Endodermal cell (in vitro differentiated cells): ENCODE data around the gene WBP11. TPM values are rescaled to one million over a fixed set of nuclear protein-coding genes. Genes with fewer than 3 reads are reported as not detected.

ENCODE experiments used
- DNase-seq: peaks from one replicate; pipeline ENCODE4 v3.0.0-alpha.2; 2017
- H3K27ac ChIP-seq: 2 replicates; pipeline ENCODE4 v1.5.1; 2013; ENCODE audit warnings: mild to moderate bottlenecking, low read depth, low read length, moderate library complexity
- H3K27me3 ChIP-seq: 2 replicates; pipeline ENCODE4 v1.6.1; 2013; ENCODE audit warnings: mild to moderate bottlenecking, low read length, moderate library complexity; ENCODE audit not compliant: insufficient read depth, control insufficient read depth, poor library complexity, severe bottlenecking
- H3K36me3 ChIP-seq: 2 replicates; pipeline ENCODE4 v1.7.0; 2013; ENCODE audit warnings: mild to moderate bottlenecking, low read length, moderate library complexity; ENCODE audit not compliant: control insufficient read depth, insufficient read depth
- H3K4me1 ChIP-seq: one replicate; pipeline ENCODE4 v1.7.0; 2013; ENCODE audit warnings: low read length; ENCODE audit not compliant: control insufficient read depth, insufficient read depth
- H3K4me3 ChIP-seq: 2 replicates; pipeline ENCODE4 v1.5.1; 2013; ENCODE audit warnings: mild to moderate bottlenecking, low read length, moderate library complexity
- H3K9ac ChIP-seq: 2 replicates; pipeline ENCODE4 v1.6.1; 2013; ENCODE audit warnings: mild to moderate bottlenecking, low read length, moderate library complexity; ENCODE audit not compliant: poor library complexity, severe bottlenecking; ENCODE audit errors: extremely low read depth
- H3K9me3 ChIP-seq: 2 replicates; pipeline ENCODE4 v1.6.1; 2013; ENCODE audit warnings: mild to moderate bottlenecking, low read length, moderate library complexity; ENCODE audit not compliant: control insufficient read depth
- H3K27ac Mint-ChIP-seq: 2 replicates; pipeline ENCODE4 v1.8.0; 2020; ENCODE audit warnings: mixed read lengths
- H3K27me3 Mint-ChIP-seq: 2 replicates; pipeline ENCODE4 v1.8.0; 2021; ENCODE audit warnings: mild to moderate bottlenecking, mixed read lengths; ENCODE audit not compliant: insufficient read depth
- H3K36me3 Mint-ChIP-seq: 2 replicates; pipeline ENCODE4 v1.8.0; 2020; ENCODE audit warnings: low read depth, mixed read lengths
- H3K4me1 Mint-ChIP-seq: 2 replicates; pipeline ENCODE4 v1.8.0; 2020; ENCODE audit warnings: mixed read lengths
- H3K4me3 Mint-ChIP-seq: 2 replicates; pipeline ENCODE4 v1.8.0; 2020; ENCODE audit warnings: mild to moderate bottlenecking, moderate library complexity, mixed read lengths
- H3K9me3 Mint-ChIP-seq: 2 replicates; pipeline ENCODE4 v1.8.0; 2020; ENCODE audit warnings: mild to moderate bottlenecking, mixed read lengths
- WGBS, 2 experiments: methylation state at CpG; one replicate each; pipeline versions ENCODE4 v1.1.5 to v1.1.7; 2013; ENCODE audit warnings: missing lambda C conversion rate in 2 of 2, mixed read lengths in 1 of 2; ENCODE audit not compliant: insufficient coverage in 1 of 2, insufficient read length in 1 of 2; 5-methylcytosine and 5-hydroxymethylcytosine counted together
- total RNA-seq, 2 donors: library from RNA; stranded (reverse); fragmentation: NEBNext Ultra II Directional in 1 of 2; extraction: Animal tissue kit (Norgen Biotek cat#: 25700) in 1 of 2; gene quantifications; 2 replicates in 1 of 2; 3 replicates in 1 of 2; pipeline ENCODE4 v1.2.1, GENCODE V29; 2021
- TF ChIP-seq, protein P1 (sequence below): fragments of 200-600 bp; sonication (generic); conservative IDR thresholded peaks from 2 replicates; pipeline ENCODE4 v1.5.0; 2021; ENCODE audit warnings: antibody characterized with exemption, mild to moderate bottlenecking

WBP11 gene
- total RNA-seq, 2 donors from 2014 or later: 97.4 to 150 TPM

DNA sequence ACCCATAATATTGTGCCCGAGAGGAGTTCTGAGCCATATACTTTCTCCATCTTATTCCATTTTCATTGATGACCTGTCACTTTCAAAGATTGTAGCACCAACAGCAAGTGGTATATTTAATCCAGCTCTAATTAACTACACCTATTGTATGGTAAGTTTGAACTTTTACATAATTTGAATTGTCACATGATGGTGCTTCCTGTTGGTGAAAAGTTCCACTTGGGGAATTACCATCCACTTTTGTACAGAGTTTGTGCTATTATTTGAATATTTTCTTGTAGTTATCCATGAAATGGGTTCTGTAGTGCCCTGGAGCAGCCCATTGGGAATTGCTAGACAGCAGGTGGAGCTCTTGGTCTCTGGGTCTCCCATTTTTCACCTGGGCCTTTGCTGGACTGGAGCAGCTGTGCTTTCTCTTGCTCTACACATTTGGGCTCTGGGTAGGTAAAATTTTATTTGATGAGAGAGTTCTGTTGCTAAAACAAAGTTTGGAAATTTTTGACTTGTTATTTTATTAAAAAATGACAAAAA, 7.7 kb upstream of the WBP11 start:
- no peak overlapping the region for H3K4me3 Mint-ChIP-seq
- no peak overlapping the region for H3K9ac ChIP-seq
- H3K36me3 ChIP-seq: no peaks in the 10 kb centered on the region
- DNase-seq: peak; percentile 80
- no peaks in the 10 kb centered on the region for H3K36me3 Mint-ChIP-seq
- no peaks in the 10 kb centered on the region for H3K4me1 ChIP-seq
- TF ChIP-seq, protein P1, sequence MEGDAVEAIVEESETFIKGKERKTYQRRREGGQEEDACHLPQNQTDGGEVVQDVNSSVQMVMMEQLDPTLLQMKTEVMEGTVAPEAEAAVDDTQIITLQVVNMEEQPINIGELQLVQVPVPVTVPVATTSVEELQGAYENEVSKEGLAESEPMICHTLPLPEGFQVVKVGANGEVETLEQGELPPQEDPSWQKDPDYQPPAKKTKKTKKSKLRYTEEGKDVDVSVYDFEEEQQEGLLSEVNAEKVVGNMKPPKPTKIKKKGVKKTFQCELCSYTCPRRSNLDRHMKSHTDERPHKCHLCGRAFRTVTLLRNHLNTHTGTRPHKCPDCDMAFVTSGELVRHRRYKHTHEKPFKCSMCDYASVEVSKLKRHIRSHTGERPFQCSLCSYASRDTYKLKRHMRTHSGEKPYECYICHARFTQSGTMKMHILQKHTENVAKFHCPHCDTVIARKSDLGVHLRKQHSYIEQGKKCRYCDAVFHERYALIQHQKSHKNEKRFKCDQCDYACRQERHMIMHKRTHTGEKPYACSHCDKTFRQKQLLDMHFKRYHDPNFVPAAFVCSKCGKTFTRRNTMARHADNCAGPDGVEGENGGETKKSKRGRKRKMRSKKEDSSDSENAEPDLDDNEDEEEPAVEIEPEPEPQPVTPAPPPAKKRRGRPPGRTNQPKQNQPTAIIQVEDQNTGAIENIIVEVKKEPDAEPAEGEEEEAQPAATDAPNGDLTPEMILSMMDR: peak; percentile 91
- H3K27me3 Mint-ChIP-seq: no peaks in the 10 kb centered on the region
- H3K9me3 Mint-ChIP-seq: no peaks in the 10 kb centered on the region
- no peak overlapping the region for H3K27ac Mint-ChIP-seq
- H3K27ac ChIP-seq: no peak overlapping the region
- H3K4me3 ChIP-seq: no peak overlapping the region
- no peaks in the 10 kb centered on the region for H3K9me3 ChIP-seq
- 88 to 89% methylated on average over 1 of the region's 1 CpG for WGBS, 2 experiments
- no peaks in the 10 kb centered on the region for H3K4me1 Mint-ChIP-seq
- H3K27me3 ChIP-seq: no peaks in the 10 kb centered on the region

DNA sequence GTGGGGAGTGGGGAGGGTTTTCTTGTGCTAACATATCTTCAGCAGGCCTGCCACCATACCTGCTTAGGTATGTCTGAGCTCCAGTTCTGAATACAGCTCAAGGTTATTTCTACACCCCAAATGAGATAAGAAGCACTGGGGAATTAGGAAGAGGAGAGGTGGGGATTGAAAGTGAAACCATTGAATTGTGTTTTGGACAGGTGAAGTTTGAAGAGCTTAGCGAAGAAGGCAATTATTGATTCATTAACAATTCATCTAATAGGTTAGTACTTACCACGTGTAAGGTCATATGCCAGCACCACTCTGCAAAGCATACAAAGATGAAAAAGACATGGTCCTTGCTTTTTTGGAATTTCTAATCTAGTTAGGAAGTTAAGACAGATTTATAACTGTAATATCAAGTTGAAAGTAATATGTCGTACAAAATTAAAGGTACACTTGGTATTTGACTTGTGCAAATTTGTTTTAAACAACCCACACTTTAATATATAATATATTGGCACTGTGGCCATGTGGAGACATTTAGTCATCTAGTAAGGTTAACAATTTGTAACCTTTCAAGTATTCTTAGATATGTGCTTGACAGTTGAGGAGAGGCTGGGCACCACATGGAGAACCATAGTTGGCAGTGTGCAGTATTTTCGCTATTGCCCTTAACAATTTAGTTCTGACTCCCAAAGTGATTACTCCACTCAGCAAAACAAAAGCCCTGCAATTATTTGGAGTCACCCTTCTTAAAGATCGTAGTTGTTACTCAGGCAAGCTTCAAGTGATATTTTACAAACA, 7.1 kb upstream of the WBP11 start:
- DNase-seq: no peak
- TF ChIP-seq, protein P1: no peak
- Histone ChIP-seq H3K9me3 (no peaks in the 10 kb centered on the region), H3K4me1 (no peaks in the 10 kb centered on the region), H3K36me3 (no peaks in the 10 kb centered on the region), H3K9ac (no peak overlapping the region), H3K4me3 (no peak overlapping the region), H3K27me3 (no peaks in the 10 kb centered on the region), H3K27ac (no peak overlapping the region)
- no peaks in the 10 kb centered on the region for H3K27me3 Mint-ChIP-seq
- H3K4me1 Mint-ChIP-seq: no peaks in the 10 kb centered on the region
- no peak overlapping the region for H3K4me3 Mint-ChIP-seq
- H3K36me3 Mint-ChIP-seq: no peaks in the 10 kb centered on the region
- 87 to 100% methylated on average over 2 to 5 of the region's 5 CpGs for WGBS, 2 experiments
- no peaks in the 10 kb centered on the region for H3K9me3 Mint-ChIP-seq
- no peak overlapping the region for H3K27ac Mint-ChIP-seq

DNA sequence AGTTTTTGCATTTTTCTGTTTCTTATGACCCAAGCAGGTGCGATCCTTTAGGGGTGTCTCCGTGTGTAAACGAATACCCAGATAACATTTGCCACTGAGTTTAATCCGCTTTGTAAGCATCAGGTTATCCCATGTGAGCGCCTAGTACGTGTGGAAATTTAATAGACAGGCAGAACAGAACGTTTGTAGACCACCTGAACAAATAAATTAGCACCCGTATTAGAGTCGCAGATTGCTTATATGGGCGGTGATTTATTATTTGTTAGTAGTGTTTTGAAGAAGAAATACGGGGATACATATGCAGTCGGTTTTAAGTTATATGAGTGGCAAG, 517 bp upstream of the WBP11 start:
- H3K9ac ChIP-seq: peak overlapping the region; percentile 97
- peaks cover 10% of the 10 kb centered on the region for H3K4me1 Mint-ChIP-seq
- no peak overlapping the region for H3K27ac Mint-ChIP-seq
- H3K36me3 Mint-ChIP-seq: peaks cover 10% of the 10 kb centered on the region
- no peaks in the 10 kb centered on the region for H3K27me3 Mint-ChIP-seq
- H3K36me3 ChIP-seq: peaks cover 9% of the 10 kb centered on the region
- no peak overlapping the region for H3K4me3 Mint-ChIP-seq
- H3K9me3 ChIP-seq: no peaks in the 10 kb centered on the region
- no peaks in the 10 kb centered on the region for H3K9me3 Mint-ChIP-seq
- H3K4me3 ChIP-seq: peak overlapping the region; percentile 96
- no peaks in the 10 kb centered on the region for H3K27me3 ChIP-seq
- 1% methylated on average over 9 to 12 of the region's 12 CpGs for WGBS, 2 experiments
- H3K4me1 ChIP-seq: peaks cover 2% of the 10 kb centered on the region
- TF ChIP-seq, protein P1: no peak
- DNase-seq: no peak
- peak overlapping the region; percentile 10 for H3K27ac ChIP-seq
